Peyer's patch (tissue), 4 donors: ENCODE results near the gene ATP7B.

Experiments
- POLR2A ChIP-seq, 2 donors: fragments of 450-650 bp; IDR thresholded peaks; one replicate each; pipeline ENCODE4 v1.5.1; 2017; ENCODE audit warnings: antibody characterized with exemption in 2 of 2, mild to moderate bottlenecking in 2 of 2, moderate library complexity in 2 of 2
- TF ChIP-seq, protein P1 (sequence below), 6 experiments: fragments of 450-650 bp in 4 of 6; fragments of 200-600 bp in 2 of 6; sonication (generic) in 1 of 6; IDR thresholded peaks; one replicate each; pipeline ENCODE4 v1.5.1; 2017 to 2019; ENCODE audit warnings: antibody characterized with exemption in 6 of 6, mild to moderate bottlenecking in 3 of 6, moderate library complexity in 1 of 6

GRCh38 chr13:52043675-52044074 is 32.4 kb upstream of the ATP7B start:
- TF ChIP-seq, protein P1, sequence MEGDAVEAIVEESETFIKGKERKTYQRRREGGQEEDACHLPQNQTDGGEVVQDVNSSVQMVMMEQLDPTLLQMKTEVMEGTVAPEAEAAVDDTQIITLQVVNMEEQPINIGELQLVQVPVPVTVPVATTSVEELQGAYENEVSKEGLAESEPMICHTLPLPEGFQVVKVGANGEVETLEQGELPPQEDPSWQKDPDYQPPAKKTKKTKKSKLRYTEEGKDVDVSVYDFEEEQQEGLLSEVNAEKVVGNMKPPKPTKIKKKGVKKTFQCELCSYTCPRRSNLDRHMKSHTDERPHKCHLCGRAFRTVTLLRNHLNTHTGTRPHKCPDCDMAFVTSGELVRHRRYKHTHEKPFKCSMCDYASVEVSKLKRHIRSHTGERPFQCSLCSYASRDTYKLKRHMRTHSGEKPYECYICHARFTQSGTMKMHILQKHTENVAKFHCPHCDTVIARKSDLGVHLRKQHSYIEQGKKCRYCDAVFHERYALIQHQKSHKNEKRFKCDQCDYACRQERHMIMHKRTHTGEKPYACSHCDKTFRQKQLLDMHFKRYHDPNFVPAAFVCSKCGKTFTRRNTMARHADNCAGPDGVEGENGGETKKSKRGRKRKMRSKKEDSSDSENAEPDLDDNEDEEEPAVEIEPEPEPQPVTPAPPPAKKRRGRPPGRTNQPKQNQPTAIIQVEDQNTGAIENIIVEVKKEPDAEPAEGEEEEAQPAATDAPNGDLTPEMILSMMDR (IDR thresholded peaks at IDR 0.05): no peak
- TF ChIP-seq POLR2A (IDR thresholded peaks at IDR 0.05): no peak
